HEK293 (cell line): ENCODE results near the gene ZMYM4.

Experiments
- CTCF ChIA-PET: fragments of 350-600 bp; formaldehyde crosslinking; extraction: SDS; loops from one replicate; lab custom pipeline; 2021; ENCODE audit warnings: antibody characterized with exemption; lab: Yijun Ruan, JAX
- POLR2A ChIA-PET: fragments of 300-600 bp; formaldehyde crosslinking; extraction: SDS; loops from one replicate; lab custom pipeline; 2020; ENCODE audit warnings: antibody characterized with exemption, inconsistent platforms; lab: Yijun Ruan, JAX
- H3K27ac ChIP-seq: fragments of 200-500 bp; sonication (Bioruptor generic); 2 replicates; pipeline ENCODE4 v1.5.1; 2014; ENCODE audit warnings: low read depth, low read length, control low read depth, inconsistent platforms; ENCODE audit errors: extremely low read depth
- H3K36me3 ChIP-seq, 2 experiments: fragments of 200-500 bp in 1 of 2; sonication (Bioruptor generic) in 1 of 2; 1 replicate in 1 of 2; 2 replicates in 1 of 2; pipeline ENCODE4 v1.5.1; 2014 to 2017; ENCODE audit warnings: inconsistent platforms in 2 of 2, low read length in 2 of 2; ENCODE audit not compliant: control insufficient read depth in 2 of 2, insufficient read depth in 1 of 2
- H3K4me1 ChIP-seq: fragments of 200-500 bp; sonication (Bioruptor generic); 2 replicates; pipeline ENCODE4 v1.5.1; 2014; ENCODE audit warnings: mild to moderate bottlenecking, low read length, inconsistent platforms; ENCODE audit not compliant: control insufficient read depth, insufficient read depth
- H3K4me3 ChIP-seq: 2 replicates; pipeline ENCODE4 v1.5.1; 2011; ENCODE audit warnings: low read depth, mild to moderate bottlenecking, control low read depth, low read length, moderate library complexity
- H3K9me3 ChIP-seq: fragments of 200-500 bp; sonication (Bioruptor generic); 2 replicates; pipeline ENCODE4 v1.5.1; 2014; ENCODE audit warnings: low read depth, low read length, inconsistent platforms; ENCODE audit not compliant: control insufficient read depth, insufficient read depth
- GLI4 ChIP-seq: fragments of 450-650 bp; formaldehyde crosslinking; IDR thresholded peaks from 2 replicates; pipeline ENCODE4 v1.5.1; 2016; ENCODE audit warnings: missing biosample characterization, missing genetic modification characterization
- KLF10 ChIP-seq: fragments of 450-650 bp; IDR thresholded peaks from 2 replicates; pipeline ENCODE4 v1.5.1; 2018; ENCODE audit warnings: missing biosample characterization, mild to moderate bottlenecking, missing genetic modification characterization
- KLF17 ChIP-seq: fragments of 450-650 bp; formaldehyde crosslinking; IDR thresholded peaks from 2 replicates; pipeline ENCODE4 v1.5.1; 2016; ENCODE audit warnings: missing biosample characterization, missing genetic modification characterization
- SALL2 ChIP-seq: fragments of 450-650 bp; formaldehyde crosslinking; IDR thresholded peaks from 2 replicates; pipeline ENCODE4 v1.5.0; 2017; ENCODE audit warnings: missing biosample characterization, mild to moderate bottlenecking, missing genetic modification characterization, borderline replicate concordance
- ZBTB1 ChIP-seq: fragments of 450-650 bp; formaldehyde crosslinking; IDR thresholded peaks from 2 replicates; pipeline ENCODE4 v1.5.1; 2016; ENCODE audit warnings: missing biosample characterization, missing genetic modification characterization
- ZBTB7A ChIP-seq: fragments of 450-650 bp; formaldehyde crosslinking; IDR thresholded peaks from 2 replicates; pipeline ENCODE4 v1.5.1; 2016; ENCODE audit warnings: low read depth, missing biosample characterization, missing genetic modification characterization
- ZNF211 ChIP-seq: fragments of 450-650 bp; formaldehyde crosslinking; IDR thresholded peaks from 2 replicates; pipeline ENCODE4 v1.5.1; 2016; ENCODE audit warnings: low read depth, missing biosample characterization, missing genetic modification characterization
- ZNF24 ChIP-seq: fragments of 450-650 bp; formaldehyde crosslinking; IDR thresholded peaks from 2 replicates; pipeline ENCODE4 v1.5.1; 2016; ENCODE audit warnings: missing biosample characterization, missing genetic modification characterization
- ZNF292 ChIP-seq: fragments of 450-650 bp; formaldehyde crosslinking; IDR thresholded peaks from 2 replicates; pipeline ENCODE4 v1.5.1; 2016; ENCODE audit warnings: low read depth, missing biosample characterization, missing genetic modification characterization, borderline replicate concordance
- ZNF350 ChIP-seq: fragments of 450-650 bp; formaldehyde crosslinking; IDR thresholded peaks from 2 replicates; pipeline ENCODE4 v1.5.0; 2017; ENCODE audit warnings: missing biosample characterization, mild to moderate bottlenecking, missing genetic modification characterization
- ZNF362 ChIP-seq: fragments of 450-650 bp; formaldehyde crosslinking; IDR thresholded peaks from 2 replicates; pipeline ENCODE4 v1.5.1; 2016; ENCODE audit warnings: missing biosample characterization, missing genetic modification characterization
- ZNF366 ChIP-seq: fragments of 450-650 bp; formaldehyde crosslinking; conservative IDR thresholded peaks from 2 replicates; pipeline ENCODE4 v1.5.1; 2016; ENCODE audit warnings: missing biosample characterization, missing genetic modification characterization
- ZNF391 ChIP-seq: fragments of 450-650 bp; formaldehyde crosslinking; IDR thresholded peaks from 2 replicates; pipeline ENCODE4 v1.5.1; 2016; ENCODE audit warnings: low read depth, missing biosample characterization, missing genetic modification characterization, borderline replicate concordance
- ZNF623 ChIP-seq: fragments of 450-650 bp; formaldehyde crosslinking; IDR thresholded peaks from 2 replicates; pipeline ENCODE4 v1.5.1; 2016; ENCODE audit warnings: missing biosample characterization, missing genetic modification characterization
- ZNF664 ChIP-seq: fragments of 450-650 bp; formaldehyde crosslinking; IDR thresholded peaks from 2 replicates; pipeline ENCODE4 v1.5.1; 2016; ENCODE audit warnings: missing biosample characterization, missing genetic modification characterization
- ZNF785 ChIP-seq: fragments of 450-650 bp; formaldehyde crosslinking; IDR thresholded peaks from 2 replicates; pipeline ENCODE4 v1.5.1; 2016; ENCODE audit warnings: missing biosample characterization, missing genetic modification characterization
- ZXDB ChIP-seq: fragments of 450-650 bp; formaldehyde crosslinking; IDR thresholded peaks from 2 replicates; pipeline ENCODE4 v1.5.1; 2016; ENCODE audit warnings: missing biosample characterization, missing genetic modification characterization
- TF ChIP-seq, protein P1 (sequence below): fragments of 450-650 bp; formaldehyde crosslinking; optimal IDR thresholded peaks from 2 replicates; pipeline ENCODE3; 2016; ENCODE audit warnings: missing biosample characterization, mild to moderate bottlenecking, missing genetic modification characterization
- TF ChIP-seq, protein P2 (sequence below): fragments of 450-650 bp; formaldehyde crosslinking; IDR thresholded peaks from 2 replicates; pipeline ENCODE4 v1.5.1; 2016; ENCODE audit warnings: missing biosample characterization, missing genetic modification characterization, borderline replicate concordance
- TF ChIP-seq, protein P3 (sequence below): fragments of 450-650 bp; IDR thresholded peaks from 2 replicates; pipeline ENCODE4 v1.5.1; 2018; ENCODE audit warnings: missing biosample characterization, missing genetic modification characterization

The ZMYM4 gene

GRCh38 chr1:35432231-35432630, 163.7 kb downstream of the ZMYM4 start (continued):
- no peak for TF ChIP-seq ZNF362 (tag by site-specific recombination)
- TF ChIP-seq ZBTB1 (tag by site-specific recombination): no peak
- no peak for TF ChIP-seq KLF17 (tag by site-specific recombination)
- no peak for TF ChIP-seq ZNF292 (tag by site-specific recombination)

- POLR2A ChIA-PET: no interaction called here
- H3K36me3 ChIP-seq: peaks cover 3 to 78% of the 10 kb centered on the region in 2 experiments; a peak in 2 of 3 replicates
- no peak overlapping the region for H3K4me3 ChIP-seq
- H3K27ac ChIP-seq: no peak overlapping the region
- TF ChIP-seq KLF10 (tag by site-specific recombination) (no peak), SALL2 (tag by site-specific recombination) (no peak), ZXDB (tag by site-specific recombination) (no peak), ZNF366 (tag by site-specific recombination) (no peak), ZNF623 (no peak), ZNF211 (tag by site-specific recombination) (no peak), ZNF785 (tag by site-specific recombination) (no peak), GLI4 (tag by site-specific recombination) (no peak), ZNF24 (tag by site-specific recombination) (no peak), ZBTB7A (no peak), ZNF664 (no peak), ZNF350 (tag by site-specific recombination) (no peak), ZNF391 (tag by site-specific recombination) (no peak)
- TF ChIP-seq, protein P1, sequence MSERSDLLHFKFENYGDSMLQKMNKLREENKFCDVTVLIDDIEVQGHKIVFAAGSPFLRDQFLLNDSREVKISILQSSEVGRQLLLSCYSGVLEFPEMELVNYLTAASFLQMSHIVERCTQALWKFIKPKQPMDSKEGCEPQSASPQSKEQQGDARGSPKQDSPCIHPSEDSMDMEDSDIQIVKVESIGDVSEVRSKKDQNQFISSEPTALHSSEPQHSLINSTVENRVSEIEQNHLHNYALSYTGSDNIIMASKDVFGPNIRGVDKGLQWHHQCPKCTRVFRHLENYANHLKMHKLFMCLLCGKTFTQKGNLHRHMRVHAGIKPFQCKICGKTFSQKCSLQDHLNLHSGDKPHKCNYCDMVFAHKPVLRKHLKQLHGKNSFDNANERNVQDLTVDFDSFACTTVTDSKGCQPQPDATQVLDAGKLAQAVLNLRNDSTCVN (tag by site-specific recombination): no peak
- TF ChIP-seq, protein P2, sequence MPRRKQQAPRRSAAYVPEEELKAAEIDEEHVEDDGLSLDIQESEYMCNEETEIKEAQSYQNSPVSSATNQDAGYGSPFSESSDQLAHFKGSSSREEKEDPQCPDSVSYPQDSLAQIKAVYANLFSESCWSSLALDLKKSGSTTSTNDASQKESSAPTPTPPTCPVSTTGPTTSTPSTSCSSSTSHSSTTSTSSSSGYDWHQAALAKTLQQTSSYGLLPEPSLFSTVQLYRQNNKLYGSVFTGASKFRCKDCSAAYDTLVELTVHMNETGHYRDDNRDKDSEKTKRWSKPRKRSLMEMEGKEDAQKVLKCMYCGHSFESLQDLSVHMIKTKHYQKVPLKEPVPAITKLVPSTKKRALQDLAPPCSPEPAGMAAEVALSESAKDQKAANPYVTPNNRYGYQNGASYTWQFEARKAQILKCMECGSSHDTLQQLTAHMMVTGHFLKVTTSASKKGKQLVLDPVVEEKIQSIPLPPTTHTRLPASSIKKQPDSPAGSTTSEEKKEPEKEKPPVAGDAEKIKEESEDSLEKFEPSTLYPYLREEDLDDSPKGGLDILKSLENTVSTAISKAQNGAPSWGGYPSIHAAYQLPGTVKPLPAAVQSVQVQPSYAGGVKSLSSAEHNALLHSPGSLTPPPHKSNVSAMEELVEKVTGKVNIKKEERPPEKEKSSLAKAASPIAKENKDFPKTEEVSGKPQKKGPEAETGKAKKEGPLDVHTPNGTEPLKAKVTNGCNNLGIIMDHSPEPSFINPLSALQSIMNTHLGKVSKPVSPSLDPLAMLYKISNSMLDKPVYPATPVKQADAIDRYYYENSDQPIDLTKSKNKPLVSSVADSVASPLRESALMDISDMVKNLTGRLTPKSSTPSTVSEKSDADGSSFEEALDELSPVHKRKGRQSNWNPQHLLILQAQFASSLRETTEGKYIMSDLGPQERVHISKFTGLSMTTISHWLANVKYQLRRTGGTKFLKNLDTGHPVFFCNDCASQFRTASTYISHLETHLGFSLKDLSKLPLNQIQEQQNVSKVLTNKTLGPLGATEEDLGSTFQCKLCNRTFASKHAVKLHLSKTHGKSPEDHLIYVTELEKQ (tag by site-specific recombination): no peak
- TF ChIP-seq, protein P3, sequence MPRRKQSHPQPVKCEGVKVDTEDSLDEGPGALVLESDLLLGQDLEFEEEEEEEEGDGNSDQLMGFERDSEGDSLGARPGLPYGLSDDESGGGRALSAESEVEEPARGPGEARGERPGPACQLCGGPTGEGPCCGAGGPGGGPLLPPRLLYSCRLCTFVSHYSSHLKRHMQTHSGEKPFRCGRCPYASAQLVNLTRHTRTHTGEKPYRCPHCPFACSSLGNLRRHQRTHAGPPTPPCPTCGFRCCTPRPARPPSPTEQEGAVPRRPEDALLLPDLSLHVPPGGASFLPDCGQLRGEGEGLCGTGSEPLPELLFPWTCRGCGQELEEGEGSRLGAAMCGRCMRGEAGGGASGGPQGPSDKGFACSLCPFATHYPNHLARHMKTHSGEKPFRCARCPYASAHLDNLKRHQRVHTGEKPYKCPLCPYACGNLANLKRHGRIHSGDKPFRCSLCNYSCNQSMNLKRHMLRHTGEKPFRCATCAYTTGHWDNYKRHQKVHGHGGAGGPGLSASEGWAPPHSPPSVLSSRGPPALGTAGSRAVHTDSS: no peak
- no peaks in the 10 kb centered on the region for H3K9me3 ChIP-seq
- CTCF ChIA-PET: no interaction called here
- H3K4me1 ChIP-seq: no peaks in the 10 kb centered on the region
Measured at GRCh38 chr1:35433714-35434113, 165.2 kb downstream of the ZMYM4 start.
